ENCODE results near the gene C22orf31. TPM values are rescaled to one million over a fixed set of nuclear protein-coding genes. Genes with fewer than 3 reads are reported as not detected.

Gene C22orf31
- total RNA-seq, 1 donor = not detected

DNA sequence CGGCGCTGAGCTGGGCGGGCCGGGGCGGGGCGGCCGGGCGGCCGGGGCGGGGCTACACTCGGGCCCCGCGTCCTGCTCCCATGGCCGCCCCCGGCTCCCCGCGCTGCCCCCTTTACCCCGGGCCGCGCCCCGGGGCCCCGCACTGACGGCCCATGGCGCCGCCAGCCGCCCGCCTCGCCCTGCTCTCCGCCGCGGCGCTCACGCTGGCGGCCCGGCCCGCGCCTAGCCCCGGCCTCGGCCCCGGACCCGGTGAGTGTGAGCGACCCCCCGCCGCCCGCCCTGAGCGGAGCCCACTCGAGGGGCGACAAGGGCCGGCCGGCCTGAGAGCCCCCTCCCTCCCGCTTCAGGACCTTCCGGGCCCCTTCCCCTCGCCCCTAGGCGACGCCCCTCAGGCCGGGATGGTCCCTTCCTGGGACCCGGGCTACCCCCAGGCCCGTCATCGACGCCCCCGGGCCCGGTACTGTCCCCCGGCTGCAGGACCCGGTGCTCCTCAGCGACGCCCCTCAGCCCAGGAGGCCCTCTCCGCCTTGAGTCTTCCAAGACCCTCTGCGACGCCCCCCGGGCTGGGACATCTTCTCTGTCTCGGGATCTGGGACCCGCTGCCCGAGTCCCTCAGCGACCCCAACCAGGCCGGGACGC is 11.5 kb upstream of the C22orf31 start, which contains the start of gene KREMEN1:
TSS of gene KREMEN1 (plus strand) at position 57 of the 639 bp plus-strand sequence. CDS start at position 153, 96 bp downstream.
- Histone ChIP-seq H3K27me3 (ENCODE audit: insufficient read depth, low read length) (peaks cover 68% of the 10 kb centered on the region), H3K4me3 (ENCODE audit: low read length) (peak within 1 kb of the TSS; percentile 36)

DNA sequence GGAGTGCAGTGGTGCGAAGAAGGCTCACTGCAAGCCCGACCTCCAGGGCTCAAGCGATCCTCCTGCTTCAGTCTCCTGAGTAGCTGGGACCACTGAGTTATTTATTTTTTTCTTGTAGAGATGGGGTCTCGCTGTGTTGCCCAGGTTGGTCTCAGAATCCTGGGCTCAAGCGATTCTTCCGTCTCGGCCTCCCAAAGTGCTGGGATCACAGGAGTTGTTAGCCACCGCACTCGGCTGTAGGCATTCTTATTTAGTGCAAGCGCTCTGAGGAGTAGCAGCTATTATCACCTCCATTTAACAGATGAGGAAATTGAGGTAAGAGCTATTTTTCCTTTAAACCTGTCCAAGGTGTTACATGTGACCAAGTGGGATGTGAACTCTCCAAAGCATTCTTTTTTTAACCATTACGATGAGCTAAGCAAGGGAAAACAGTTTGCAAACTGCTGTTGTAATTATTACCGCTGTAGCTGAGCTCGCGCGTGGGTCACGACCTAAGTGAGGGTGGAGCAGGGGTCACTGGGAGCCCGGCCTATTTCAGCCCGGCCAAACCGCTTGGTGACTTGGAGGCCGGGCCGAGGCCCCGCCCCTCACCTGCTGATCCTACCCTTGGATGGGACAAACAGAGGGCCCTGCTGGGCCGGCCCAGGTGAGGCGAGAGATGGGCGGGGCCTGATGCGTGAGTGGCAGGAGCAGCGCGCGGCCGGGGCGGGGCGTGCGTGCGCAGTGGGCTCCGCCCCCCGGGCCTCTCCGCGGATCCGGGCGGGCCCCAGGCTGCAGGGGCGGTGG is 10.8 kb upstream of the C22orf31 start:
- peaks cover 64% of the 10 kb centered on the region for H3K27me3 ChIP-seq (ENCODE audit: insufficient read depth, low read length)

More for the DNA sequence above, 11.5 kb upstream of the C22orf31 start, which contains the start of gene KREMEN1:
- Histone ChIP-seq H3K4me1 (ENCODE audit: insufficient read depth, low read length) (peaks cover 24% of the 10 kb centered on the region), H3K9me3 (ENCODE audit: low read depth, low read length) (no peaks in the 10 kb centered on the region)

DNA sequence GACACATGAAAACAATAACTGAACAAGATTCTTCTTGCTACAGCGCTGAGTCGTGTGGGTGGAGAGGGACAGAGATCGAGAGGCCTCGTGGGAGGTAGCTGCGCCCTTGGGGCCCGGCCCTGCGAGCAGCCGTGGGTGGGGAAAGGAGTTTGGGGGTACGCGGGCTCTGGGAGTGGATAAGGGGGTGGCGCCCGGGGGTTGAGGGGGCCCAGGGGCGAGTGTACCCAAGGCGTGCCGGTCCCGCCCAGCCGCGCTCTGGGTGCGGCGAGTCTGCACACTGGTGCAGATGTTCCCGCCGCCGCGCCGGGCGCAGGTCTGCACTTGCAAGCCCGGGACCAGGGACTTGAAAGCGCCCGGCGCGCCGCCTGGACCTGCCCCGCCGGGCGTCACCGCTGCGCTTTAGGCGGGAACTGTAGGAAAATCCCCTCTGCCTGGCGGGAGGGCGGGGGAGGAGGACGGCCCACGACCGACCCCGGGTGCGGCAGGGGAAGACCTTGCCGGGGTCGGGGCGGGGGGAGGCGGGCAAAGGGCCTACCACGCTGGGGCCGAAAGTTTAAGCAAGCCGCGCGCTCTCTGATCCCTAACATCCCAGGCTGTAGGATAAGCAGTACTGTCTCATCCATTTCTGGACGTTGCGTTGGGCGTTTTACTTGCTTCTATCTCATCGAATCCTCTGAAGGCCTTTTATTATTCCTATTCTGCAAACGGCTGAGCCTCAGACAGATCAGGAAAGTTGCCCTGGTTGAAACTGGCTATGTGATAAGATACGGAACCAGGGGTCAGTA is 9.8 kb upstream of the C22orf31 start:
- no peak overlapping the region for H3K4me3 ChIP-seq (ENCODE audit: low read length)
- peaks cover 24% of the 10 kb centered on the region for H3K4me1 ChIP-seq (ENCODE audit: insufficient read depth, low read length)
- H3K9me3 ChIP-seq (ENCODE audit: low read depth, low read length) = no peaks in the 10 kb centered on the region
- peaks cover 57% of the 10 kb centered on the region for H3K27me3 ChIP-seq (ENCODE audit: insufficient read depth, low read length)

More for the DNA sequence above, 10.8 kb upstream of the C22orf31 start:
- no peaks in the 10 kb centered on the region for H3K9me3 ChIP-seq (ENCODE audit: low read depth, low read length)
- H3K4me3 ChIP-seq (ENCODE audit: low read length) = peak overlapping the region; percentile 31
- H3K4me1 ChIP-seq (ENCODE audit: insufficient read depth, low read length) = peaks cover 24% of the 10 kb centered on the region

DNA sequence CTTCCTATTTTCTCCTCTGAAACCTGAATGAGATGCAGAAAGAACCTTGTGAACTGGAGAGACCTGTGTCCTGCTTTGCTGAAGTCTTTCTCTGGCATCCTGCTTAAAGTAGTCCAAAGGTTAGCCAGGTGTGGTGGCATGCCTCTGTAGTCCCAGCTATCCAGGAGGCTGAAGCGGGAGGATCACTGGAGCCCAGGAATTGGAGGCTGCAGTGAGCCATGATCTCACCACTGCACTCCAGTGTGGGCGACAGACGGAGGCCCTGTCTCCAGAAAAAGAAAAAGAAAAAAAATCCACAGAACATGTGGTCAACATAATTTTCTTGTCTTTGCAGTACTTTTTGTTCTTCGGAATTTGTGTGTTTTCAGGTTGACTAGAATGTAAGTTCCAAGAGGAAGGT is 8.9 kb upstream of the C22orf31 start:
- no peak overlapping the region for H3K4me3 ChIP-seq (ENCODE audit: low read length)
- H3K4me1 ChIP-seq (ENCODE audit: insufficient read depth, low read length) = peaks cover 28% of the 10 kb centered on the region
- no peaks in the 10 kb centered on the region for H3K9me3 ChIP-seq (ENCODE audit: low read depth, low read length)
- H3K27me3 ChIP-seq (ENCODE audit: insufficient read depth, low read length) = peaks cover 50% of the 10 kb centered on the region

DNA sequence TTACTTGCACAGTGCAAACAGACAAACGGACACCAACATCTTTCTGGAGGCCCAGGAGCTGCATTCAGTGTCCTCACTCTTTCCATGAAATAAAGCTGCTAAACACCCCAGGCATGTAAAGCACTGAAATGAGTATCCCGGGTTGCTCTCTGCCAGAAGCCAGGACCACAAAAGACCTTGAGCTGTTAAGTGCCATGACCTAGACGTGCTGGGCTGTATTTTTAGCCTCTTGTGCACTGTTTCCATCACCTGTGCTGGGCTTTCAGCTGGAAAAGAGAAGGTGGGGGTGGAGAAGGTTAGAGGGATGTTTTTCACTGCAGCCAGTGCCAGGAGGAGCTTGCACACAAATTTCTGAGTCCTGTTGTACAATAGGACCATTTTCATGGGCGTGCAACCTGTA is 7.8 kb upstream of the C22orf31 start:
- no peaks in the 10 kb centered on the region for H3K9me3 ChIP-seq (ENCODE audit: low read depth, low read length)
- peaks cover 31% of the 10 kb centered on the region for H3K4me1 ChIP-seq (ENCODE audit: insufficient read depth, low read length)
- H3K27me3 ChIP-seq (ENCODE audit: insufficient read depth, low read length) = peaks cover 39% of the 10 kb centered on the region
- no peak overlapping the region for H3K4me3 ChIP-seq (ENCODE audit: low read length)

DNA sequence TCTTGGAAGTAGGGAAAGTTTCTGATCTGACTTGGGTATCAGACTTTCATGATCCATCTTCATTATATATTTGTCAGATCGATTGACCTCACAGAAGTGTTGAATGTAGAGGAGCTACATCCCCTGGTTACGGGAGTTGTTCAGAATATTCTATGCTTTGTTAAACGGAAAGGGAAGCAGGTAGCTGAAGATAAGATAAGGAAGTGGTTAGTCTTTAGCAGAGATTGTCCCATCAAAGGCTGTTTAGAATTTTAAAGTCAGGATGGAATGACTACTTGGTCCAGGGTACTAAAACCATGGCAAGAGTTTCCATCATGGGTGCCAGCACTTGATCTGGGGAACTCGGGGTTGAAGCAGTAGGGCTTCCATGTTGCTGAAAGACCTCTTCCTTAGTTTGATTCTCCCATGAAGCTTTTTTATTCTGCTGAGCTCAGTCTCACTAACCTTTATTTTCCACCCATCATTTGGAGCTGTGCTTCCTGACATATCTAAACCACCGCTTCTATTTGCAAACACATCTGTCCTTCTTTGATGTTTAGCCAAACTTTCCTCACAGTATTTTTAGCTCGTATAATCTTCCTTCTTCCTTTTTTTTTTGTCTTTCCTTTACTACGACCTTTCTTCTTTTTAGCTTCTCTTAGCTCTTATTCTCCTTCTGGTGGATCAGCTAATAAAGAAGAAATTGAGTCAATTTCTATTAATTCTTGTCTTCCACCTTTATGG is 4.0 kb upstream of the C22orf31 start:
- H3K27me3 ChIP-seq (ENCODE audit: insufficient read depth, low read length) = peaks cover 18% of the 10 kb centered on the region

DNA sequence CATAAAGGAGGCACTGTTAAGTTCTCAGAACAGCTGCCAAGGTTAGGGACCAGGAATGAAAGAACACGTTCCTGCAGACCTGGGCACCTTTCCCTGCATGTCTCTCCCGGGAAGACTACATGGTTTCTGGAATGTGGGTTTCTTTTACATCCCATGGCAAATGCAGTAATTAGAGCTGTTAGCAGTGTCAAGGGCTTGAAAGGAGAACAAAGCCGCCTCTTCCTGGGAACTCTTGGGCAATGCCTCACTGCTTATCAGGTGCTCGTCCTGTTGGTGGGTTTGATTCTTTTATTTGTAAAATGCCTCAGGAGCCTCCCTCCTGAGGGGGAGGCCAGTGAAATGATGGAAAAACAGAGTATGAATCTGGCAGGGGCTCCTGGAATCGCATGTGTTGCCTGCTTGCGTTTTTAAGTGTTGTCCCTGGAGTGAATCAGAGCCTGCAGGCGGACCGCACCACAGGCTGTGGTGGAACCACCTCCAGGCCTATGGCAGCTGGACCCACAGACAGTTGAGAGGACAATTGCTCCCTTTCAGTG is 723 bp upstream of the C22orf31 start:
- Histone ChIP-seq H3K27me3 (ENCODE audit: insufficient read depth, low read length) (peaks cover 7% of the 10 kb centered on the region), H3K9me3 (ENCODE audit: low read depth, low read length) (no peaks in the 10 kb centered on the region), H3K4me1 (ENCODE audit: insufficient read depth, low read length) (peaks cover 7% of the 10 kb centered on the region), H3K4me3 (ENCODE audit: low read length) (no peak overlapping the region)

More for the DNA sequence above, 4.0 kb upstream of the C22orf31 start:
- H3K9me3 ChIP-seq (ENCODE audit: low read depth, low read length) = no peaks in the 10 kb centered on the region
- peaks cover 7% of the 10 kb centered on the region for H3K4me1 ChIP-seq (ENCODE audit: insufficient read depth, low read length)
- H3K4me3 ChIP-seq (ENCODE audit: low read length) = no peak overlapping the region

DNA sequence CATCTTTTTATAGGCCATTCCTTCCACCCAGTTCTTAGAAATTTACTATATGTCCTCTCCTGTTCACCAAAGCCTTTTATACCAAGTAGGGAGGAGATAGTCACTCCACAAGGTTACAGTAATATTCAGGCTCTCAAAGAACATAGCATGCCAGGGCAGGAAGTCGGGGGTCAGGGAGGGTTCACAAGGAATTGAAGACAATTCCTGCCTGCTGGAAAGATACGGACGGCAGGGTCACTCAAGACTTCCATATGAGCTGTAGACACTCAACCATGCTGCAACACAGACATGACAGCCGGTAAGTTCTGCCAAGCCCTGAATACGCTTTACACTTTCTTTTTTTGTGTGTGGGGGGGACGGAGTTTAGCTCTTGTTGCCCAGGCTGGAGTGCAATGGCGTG is 700 bp downstream of the C22orf31 start:
- Histone ChIP-seq H3K9me3 (ENCODE audit: low read depth, low read length) (no peaks in the 10 kb centered on the region), H3K27me3 (ENCODE audit: insufficient read depth, low read length) (peaks cover 7% of the 10 kb centered on the region), H3K4me1 (ENCODE audit: insufficient read depth, low read length) (peaks cover 7% of the 10 kb centered on the region), H3K4me3 (ENCODE audit: low read length) (no peak overlapping the region)

DNA sequence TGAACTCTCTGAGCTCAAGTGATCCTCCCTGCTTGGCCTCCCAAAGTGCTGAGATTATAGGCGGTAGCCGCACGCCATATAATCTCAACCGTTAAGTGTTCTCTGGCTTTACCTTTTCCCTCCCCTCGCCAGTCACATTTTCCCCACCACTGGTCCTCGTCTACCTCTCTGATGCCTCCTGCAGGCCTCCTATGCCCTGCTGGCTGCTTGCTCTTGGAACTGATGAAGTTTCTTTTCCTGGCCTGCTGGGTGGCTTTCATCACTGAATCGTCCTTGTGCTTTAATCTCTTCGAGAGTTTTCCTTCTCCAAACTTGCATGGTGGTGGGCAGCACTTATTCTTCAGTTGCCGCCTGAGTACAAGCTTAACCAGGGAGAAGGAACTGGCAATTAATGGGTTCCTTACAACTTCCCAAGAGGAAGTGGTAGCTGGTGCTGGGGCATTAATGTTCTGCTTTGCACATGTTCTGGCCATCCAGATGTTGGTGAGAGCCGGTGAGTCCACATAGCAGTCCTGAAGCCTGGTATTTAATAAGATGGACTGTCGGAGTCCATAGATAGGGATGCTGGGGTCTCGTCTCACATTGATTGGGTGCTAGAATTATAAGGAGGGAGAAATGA is 1.3 kb downstream of the C22orf31 start:
- H3K4me1 ChIP-seq (ENCODE audit: insufficient read depth, low read length) = peaks cover 2% of the 10 kb centered on the region
- no peaks in the 10 kb centered on the region for H3K9me3 ChIP-seq (ENCODE audit: low read depth, low read length)
- peaks cover 7% of the 10 kb centered on the region for H3K27me3 ChIP-seq (ENCODE audit: insufficient read depth, low read length)
- no peak overlapping the region for H3K4me3 ChIP-seq (ENCODE audit: low read length)

DNA sequence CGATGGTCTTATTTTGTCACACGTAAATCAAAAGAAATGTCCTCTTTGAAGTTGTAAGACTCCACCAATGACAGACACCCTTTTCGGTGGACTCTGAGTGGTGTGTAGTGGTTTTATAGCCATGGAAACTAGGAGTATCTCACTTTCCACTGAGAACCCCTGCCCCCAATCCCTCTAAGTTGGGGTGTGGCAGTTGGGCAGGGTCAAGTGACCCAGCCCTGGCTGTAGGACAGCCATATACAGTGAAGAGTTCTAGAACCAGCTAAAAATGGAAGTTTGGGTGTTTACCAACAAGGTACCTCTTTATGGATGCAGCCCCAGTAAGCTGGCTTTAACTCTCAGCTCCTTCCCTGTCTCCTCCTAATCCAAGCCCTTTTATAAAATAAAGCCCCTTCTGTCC is 5.2 kb downstream of the C22orf31 start:
- H3K4me3 ChIP-seq (ENCODE audit: low read length) = no peak overlapping the region
- no peaks in the 10 kb centered on the region for H3K9me3 ChIP-seq (ENCODE audit: low read depth, low read length)
- no peaks in the 10 kb centered on the region for H3K4me1 ChIP-seq (ENCODE audit: insufficient read depth, low read length)
- peaks cover 3% of the 10 kb centered on the region for H3K27me3 ChIP-seq (ENCODE audit: insufficient read depth, low read length)

DNA sequence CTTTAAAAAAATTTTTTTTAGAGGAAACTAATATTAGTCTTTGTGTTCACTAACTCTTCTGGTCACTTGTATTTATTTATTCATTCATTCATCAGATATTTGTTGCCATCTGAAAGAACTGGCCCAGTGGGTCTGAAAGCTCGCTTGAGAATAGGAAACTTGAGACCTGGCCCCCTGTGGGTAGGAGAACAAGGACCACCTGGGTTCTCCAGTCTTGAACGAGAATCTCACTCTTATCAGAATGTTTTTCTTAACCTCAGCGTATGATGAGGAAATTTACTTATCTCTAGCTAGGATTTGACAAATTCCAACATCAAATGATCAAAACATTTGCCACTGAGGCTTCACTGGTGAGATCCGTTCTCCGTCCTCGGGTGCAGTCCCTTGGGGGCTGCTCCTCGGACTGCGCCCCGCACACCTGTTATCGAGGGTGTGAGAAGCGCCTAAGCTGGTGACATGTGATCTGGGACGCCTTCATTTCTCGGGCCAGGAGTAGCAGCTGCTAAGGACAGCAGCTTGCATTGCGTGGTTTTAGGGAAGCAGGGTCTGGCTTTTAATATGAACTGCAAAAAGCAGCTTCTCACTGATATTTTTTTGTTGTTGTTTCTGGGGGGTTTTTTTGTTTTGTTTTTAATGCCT is 6.3 kb downstream of the C22orf31 start:
- no peaks in the 10 kb centered on the region for H3K4me1 ChIP-seq (ENCODE audit: insufficient read depth, low read length)
- H3K9me3 ChIP-seq (ENCODE audit: low read depth, low read length) = no peaks in the 10 kb centered on the region
- H3K4me3 ChIP-seq (ENCODE audit: low read length) = no peak overlapping the region
- no peaks in the 10 kb centered on the region for H3K27me3 ChIP-seq (ENCODE audit: insufficient read depth, low read length)

DNA sequence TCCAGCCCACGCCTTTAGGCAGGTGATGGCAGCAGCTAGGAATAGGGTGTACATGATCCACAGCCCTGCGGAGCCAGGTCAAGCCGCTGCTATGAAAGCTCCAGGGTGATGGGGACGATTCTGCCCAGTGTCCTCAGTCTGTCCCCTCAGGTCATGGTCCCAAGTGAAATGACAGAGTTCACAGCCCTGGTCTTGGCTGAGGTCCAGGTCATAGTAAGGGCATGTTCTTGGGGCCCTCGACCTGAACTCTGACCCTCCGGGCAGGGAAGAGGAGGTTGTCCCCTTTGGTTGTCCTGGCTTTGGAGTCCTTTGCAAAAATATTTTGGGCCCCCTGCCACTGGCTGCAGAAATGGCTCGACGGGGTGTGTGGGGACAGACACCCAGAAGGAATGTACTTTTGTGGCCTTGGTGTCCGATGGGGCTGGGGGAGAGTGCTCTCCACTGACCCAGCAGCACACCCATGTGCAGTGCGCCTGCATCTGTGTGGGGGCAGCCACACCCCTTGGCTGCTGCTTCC is 7.3 kb downstream of the C22orf31 start:
- H3K27me3 ChIP-seq (ENCODE audit: insufficient read depth, low read length) = no peaks in the 10 kb centered on the region
- H3K9me3 ChIP-seq (ENCODE audit: low read depth, low read length) = no peaks in the 10 kb centered on the region

DNA sequence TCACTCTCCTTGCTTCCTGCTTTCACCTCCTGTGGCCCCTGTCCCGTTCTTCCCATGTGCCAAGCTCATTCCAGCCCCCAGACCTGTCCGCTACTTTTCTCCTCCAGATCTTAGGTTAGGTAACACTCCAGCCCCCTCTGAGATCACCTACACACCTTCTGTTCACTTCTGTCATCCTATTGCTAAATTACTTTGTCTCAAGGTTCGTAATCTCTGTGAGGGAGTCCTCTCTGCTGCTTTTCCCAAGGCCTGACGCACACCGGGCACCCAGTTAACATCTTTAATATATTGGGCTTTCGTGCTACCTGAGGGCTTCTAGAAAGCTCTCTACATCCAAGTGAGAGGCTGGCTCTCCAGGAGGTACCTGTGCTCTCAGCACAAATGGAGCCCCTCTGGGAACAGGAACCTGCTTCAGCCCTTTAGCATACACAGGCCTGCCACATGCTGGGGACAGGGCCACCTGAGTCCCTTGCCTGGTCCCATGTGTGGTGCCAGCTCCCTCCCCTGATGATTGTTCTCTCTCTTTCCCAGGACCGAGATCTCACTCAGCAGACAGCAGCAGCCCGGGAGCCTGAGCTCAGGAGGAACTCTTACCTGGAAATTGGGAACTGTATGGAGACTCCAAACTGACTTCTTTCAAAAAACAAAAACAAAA is 8.5 kb downstream of the C22orf31 start:
- no peaks in the 10 kb centered on the region for H3K4me1 ChIP-seq (ENCODE audit: insufficient read depth, low read length)
- no peaks in the 10 kb centered on the region for H3K27me3 ChIP-seq (ENCODE audit: insufficient read depth, low read length)
- no peaks in the 10 kb centered on the region for H3K9me3 ChIP-seq (ENCODE audit: low read depth, low read length)
- H3K4me3 ChIP-seq (ENCODE audit: low read length) = no peak overlapping the region

More for the DNA sequence above, 7.3 kb downstream of the C22orf31 start:
- H3K4me3 ChIP-seq (ENCODE audit: low read length) = no peak overlapping the region
- no peaks in the 10 kb centered on the region for H3K4me1 ChIP-seq (ENCODE audit: insufficient read depth, low read length)

Data from mononuclear cell (primary cell).